ENCODE measurements around the gene NREP. TPM values are rescaled to one million over a fixed set of nuclear protein-coding genes. Genes with fewer than 3 reads are reported as not detected.

The NREP gene
- total RNA-seq, 1 experiment from 2014 or later, result 163 TPM

DNA sequence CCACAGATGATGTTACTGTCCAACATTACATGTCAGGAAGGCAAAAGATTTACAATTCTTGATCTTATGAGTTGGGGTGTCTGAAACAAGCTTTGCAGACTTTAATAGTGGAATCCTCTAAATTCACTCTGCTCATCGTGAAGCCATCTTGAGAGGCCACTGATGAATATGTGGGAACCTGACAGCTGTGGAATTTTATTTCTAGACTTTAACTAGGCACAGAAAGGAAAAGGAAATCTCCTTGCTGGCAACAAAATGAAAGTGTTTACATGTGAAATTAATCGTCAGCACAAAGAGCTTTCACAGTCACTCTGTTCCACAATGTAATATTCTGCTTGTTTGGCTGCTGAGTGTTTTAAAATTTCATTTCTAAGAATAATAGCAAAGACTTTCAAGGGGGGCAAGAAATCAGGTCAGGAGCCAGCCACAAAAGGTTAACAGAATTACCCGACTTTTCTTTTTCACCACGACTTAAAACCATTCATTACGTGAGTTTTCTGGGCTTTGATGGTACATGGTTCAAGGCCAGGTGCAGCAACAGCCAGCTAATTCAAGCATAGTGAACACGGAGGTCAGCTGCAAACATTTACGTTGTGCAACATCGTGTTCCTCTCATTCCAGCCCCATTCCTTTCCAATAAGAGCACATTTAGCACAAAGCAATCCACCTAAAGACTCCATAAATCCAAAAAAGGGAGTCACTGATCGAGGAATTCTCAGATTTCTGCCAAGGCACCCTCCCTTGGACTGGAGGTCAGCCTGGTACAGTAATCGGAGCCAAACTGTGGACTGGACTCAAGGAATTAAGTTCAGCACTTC, 14.6 kb downstream of the NREP start:
- no peak for DNase-seq
- Histone ChIP-seq H3K4ac (ENCODE audit: low read depth, low read length) (no peak overlapping the region), H3K27ac (ENCODE audit: insufficient read length, low read depth, low read length) (no peak overlapping the region), H2AFZ (ENCODE audit: low read length) (no peak overlapping the region), H2AK5ac (ENCODE audit: insufficient read length, low read length) (no peak overlapping the region), H2BK120ac (ENCODE audit: low read depth, low read length, poor library complexity, severe bottlenecking) (no peak overlapping the region), H3K79me2 (ENCODE audit: insufficient read depth, low read length) (peaks cover 10% of the 10 kb centered on the region; the same call in 1 of the 2 replicates), H3K4me1 (ENCODE audit: insufficient read depth, low read length) (peaks cover 30% of the 10 kb centered on the region), H3K14ac (ENCODE audit: insufficient read depth, low read length) (no peak overlapping the region), H4K8ac (replicated peaks; ENCODE audit: insufficient read length, low read depth, low read length) (no peak overlapping the region), H2BK12ac (ENCODE audit: insufficient read length, low read depth, low read length) (no peak overlapping the region), H4K91ac (ENCODE audit: insufficient read length, low read depth, low read length) (no peak overlapping the region), H3K9ac (ENCODE audit: extremely low read depth, insufficient read length, low read length) (no peak overlapping the region), H3K23me2 (ENCODE audit: insufficient read length, low read depth, low read length, poor library complexity, severe bottlenecking) (no peaks in the 10 kb centered on the region), H3K79me1 (ENCODE audit: insufficient read depth, low read depth, low read length, poor library complexity, severe bottlenecking) (peaks cover 3% of the 10 kb centered on the region), H3K56ac (ENCODE audit: insufficient read length, low read depth, low read length) (no peak overlapping the region), H4K20me1 (ENCODE audit: control insufficient read depth, insufficient read depth, insufficient read length) (no peaks in the 10 kb centered on the region), H3K18ac (ENCODE audit: insufficient read length, low read depth, low read length) (no peak overlapping the region), H3K23ac (ENCODE audit: insufficient read length, low read depth, low read length) (no peak overlapping the region), H3K27me3 (ENCODE audit: insufficient read depth, low read length) (no peaks in the 10 kb centered on the region), H3K4me2 (ENCODE audit: insufficient read depth, insufficient read length, low read length) (peak overlapping the region; percentile 20), H2BK5ac (ENCODE audit: insufficient read length, low read length) (no peak overlapping the region), H2BK20ac (ENCODE audit: low read depth, low read length, poor library complexity, severe bottlenecking) (no peak overlapping the region), H4K5ac (ENCODE audit: insufficient read length, low read depth, low read length) (no peak overlapping the region), H3K9me3 (ENCODE audit: control insufficient read depth, low read depth, low read length) (no peaks in the 10 kb centered on the region), H2BK15ac (ENCODE audit: low read depth, low read length) (no peak overlapping the region), H3T11ph (ENCODE audit: low read length) (no peak overlapping the region)
- TF ChIP-seq CTCF (conservative IDR thresholded peaks at IDR 0.05), result no peak
- no peaks in the 10 kb centered on the region for H3K27me3 Mint-ChIP-seq (ENCODE audit: low read depth)
- peaks cover 62 to 72% of the 10 kb centered on the region in 2 experiments for H3K4me1 Mint-ChIP-seq
- H3K9me3 Mint-ChIP-seq, result no peaks in the 10 kb centered on the region
- WGBS (ENCODE audit: extremely low coverage, insufficient read length, low lambda C conversion rate), result no CpG with 5 or more reads among the region's 10 CpGs
- no peak overlapping the region for H3K4me3 Mint-ChIP-seq
- H3K36me3 Mint-ChIP-seq (ENCODE audit: insufficient read depth in 1 of 3, low read depth in 3 of 3), result peaks cover 0 to 3% (median under 1%) of the 10 kb centered on the region in 3 experiments; a peak in 4 of 7 replicates
- peak overlapping the region; percentile 65 to 89 (median 81); a peak in 6 of 7 replicates for H3K27ac Mint-ChIP-seq
